Activated naive CD8-positive, alpha-beta T cell treated with anti-CD3 and anti-CD28 coated beads, Interleukin-2, amount 50 U/mL, for 24 hours (primary cell): Measurements from ENCODE around the gene SDR42E1.
"Not testable (repeated sequence)": the region's sequence is repeated elsewhere in the genome, so short reads cannot be mapped to it uniquely, and the experiment has no call there.

Experiments
- ATAC-seq: fragments of 150-1000 bp; cut with Tn5 transposase; one replicate; pipeline ENCODE4 v1.10.0; 2021
- DNase-seq: peaks from one replicate; pipeline ENCODE4 v3.0.0; 2021
- H3K27ac Mint-ChIP-seq: one replicate; pipeline ENCODE4 v1.8.0; 2021; ENCODE audit warnings: mild to moderate bottlenecking, mixed read lengths
- H3K27me3 Mint-ChIP-seq: one replicate; pipeline ENCODE4 v1.8.0; 2021; ENCODE audit warnings: mixed read lengths
- H3K36me3 Mint-ChIP-seq: one replicate; pipeline ENCODE4 v1.8.0; 2021; ENCODE audit warnings: low read depth, mixed read lengths
- H3K4me1 Mint-ChIP-seq: one replicate; pipeline ENCODE4 v1.8.0; 2021; ENCODE audit warnings: mixed read lengths
- H3K4me3 Mint-ChIP-seq: one replicate; pipeline ENCODE4 v1.8.0; 2021; ENCODE audit warnings: mild to moderate bottlenecking, moderate library complexity, mixed read lengths
- H3K9me3 Mint-ChIP-seq: one replicate; pipeline ENCODE4 v1.8.0; 2021; ENCODE audit warnings: mixed read lengths

Gene SDR42E1

DNA sequence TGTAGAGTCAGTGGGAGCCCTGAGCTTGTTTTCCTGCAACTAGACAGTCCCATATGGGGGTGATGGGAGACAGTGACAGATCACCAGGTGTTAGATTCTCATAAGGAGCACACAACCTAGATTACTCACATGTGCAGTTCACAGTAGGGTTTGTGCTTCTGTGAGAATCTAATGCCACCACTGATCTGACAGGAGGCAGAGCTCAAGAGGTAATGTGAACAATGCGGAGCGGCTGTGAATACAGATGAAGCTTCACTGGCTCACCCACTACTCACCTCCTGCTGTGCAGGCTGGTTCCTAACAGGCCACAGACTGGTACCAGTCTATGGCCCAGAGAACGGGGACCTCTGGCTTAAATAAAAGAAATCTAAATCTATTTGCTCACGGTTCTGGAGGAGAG is 13.6 kb upstream of the SDR42E1 start:
- no peak overlapping the region for H3K27ac Mint-ChIP-seq
- H3K9me3 Mint-ChIP-seq: no peaks in the 10 kb centered on the region
- DNase-seq (no peak), ATAC-seq (no peak)
- H3K36me3 Mint-ChIP-seq: no peaks in the 10 kb centered on the region
- peaks cover 19% of the 10 kb centered on the region for H3K27me3 Mint-ChIP-seq
- H3K4me3 Mint-ChIP-seq: no peak overlapping the region
- no peaks in the 10 kb centered on the region for H3K4me1 Mint-ChIP-seq

DNA sequence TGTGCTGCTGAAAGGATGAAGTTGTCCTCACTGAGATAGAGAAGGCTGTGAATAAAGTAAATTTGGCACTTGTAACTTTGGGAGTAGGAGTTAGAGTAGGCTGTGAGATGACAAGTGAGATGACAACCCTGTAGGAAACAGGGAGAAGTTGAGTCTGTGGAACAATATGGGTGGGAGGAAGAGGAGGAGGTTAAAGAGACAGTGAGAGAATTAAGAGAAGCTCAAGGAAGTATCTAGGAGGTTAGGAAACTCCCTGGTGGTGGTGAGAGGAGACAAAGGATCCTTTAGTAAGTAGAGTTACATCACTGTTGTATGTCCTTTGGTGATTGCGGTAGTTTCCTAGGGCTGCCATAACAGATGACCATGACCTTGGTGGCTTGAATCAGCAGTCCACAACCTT is 13.0 kb upstream of the SDR42E1 start:
- Mint-ChIP-seq H3K4me3 (no peak overlapping the region), H3K4me1 (no peaks in the 10 kb centered on the region), H3K9me3 (no peaks in the 10 kb centered on the region), H3K27ac (no peak overlapping the region), H3K27me3 (peaks cover 20% of the 10 kb centered on the region), H3K36me3 (no peaks in the 10 kb centered on the region)
- DNase-seq: no peak
- no peak for ATAC-seq

DNA sequence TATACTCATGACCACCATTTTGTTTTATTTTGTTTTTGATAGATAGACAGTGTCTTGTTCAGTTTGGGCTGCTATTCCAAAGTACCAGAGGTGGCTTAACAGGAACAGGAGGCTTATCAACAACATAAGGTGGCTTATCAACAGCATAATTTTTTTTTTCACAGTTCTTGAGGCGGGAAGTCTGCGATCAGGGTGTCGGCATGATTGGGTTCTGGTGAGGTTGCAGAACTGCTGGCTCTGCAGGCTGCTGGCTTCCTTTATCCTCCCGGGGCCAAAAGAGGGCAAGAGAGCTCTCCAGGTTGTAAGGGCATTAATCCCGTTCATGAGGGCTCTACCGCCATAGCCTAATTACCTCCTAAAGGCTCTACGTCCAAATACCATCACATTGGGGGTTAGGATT is 11.9 kb upstream of the SDR42E1 start:
- H3K4me3 Mint-ChIP-seq: no peak overlapping the region
- peaks cover 23% of the 10 kb centered on the region for H3K27me3 Mint-ChIP-seq
- no peak overlapping the region for H3K27ac Mint-ChIP-seq
- no peak for ATAC-seq
- no peaks in the 10 kb centered on the region for H3K36me3 Mint-ChIP-seq
- H3K9me3 Mint-ChIP-seq: no peaks in the 10 kb centered on the region
- no peaks in the 10 kb centered on the region for H3K4me1 Mint-ChIP-seq
- no peak for DNase-seq

DNA sequence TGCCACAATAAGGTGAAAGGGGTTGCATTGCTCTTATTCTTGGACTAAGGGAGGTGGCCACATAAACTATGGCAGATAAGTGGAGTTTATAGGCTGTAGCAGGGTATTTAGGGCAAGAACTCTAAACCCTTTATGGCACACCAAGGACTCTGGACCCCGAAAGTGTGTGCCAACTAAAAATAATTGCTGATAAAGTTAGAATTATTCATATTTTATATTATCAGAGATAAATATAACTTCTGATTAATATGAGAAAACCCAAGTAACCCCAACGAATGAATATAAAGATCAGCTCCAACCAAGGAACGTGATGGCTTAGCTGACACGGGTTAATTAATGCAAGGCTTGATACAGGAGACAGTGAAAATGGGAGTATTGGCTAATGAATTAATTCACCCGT is 8.8 kb upstream of the SDR42E1 start:
- Mint-ChIP-seq H3K4me1 (no peaks in the 10 kb centered on the region), H3K27me3 (peaks cover 31% of the 10 kb centered on the region), H3K36me3 (no peaks in the 10 kb centered on the region), H3K27ac (no peak overlapping the region), H3K9me3 (peaks cover 2% of the 10 kb centered on the region), H3K4me3 (no peak overlapping the region)
- no peak for ATAC-seq
- no peak for DNase-seq

DNA sequence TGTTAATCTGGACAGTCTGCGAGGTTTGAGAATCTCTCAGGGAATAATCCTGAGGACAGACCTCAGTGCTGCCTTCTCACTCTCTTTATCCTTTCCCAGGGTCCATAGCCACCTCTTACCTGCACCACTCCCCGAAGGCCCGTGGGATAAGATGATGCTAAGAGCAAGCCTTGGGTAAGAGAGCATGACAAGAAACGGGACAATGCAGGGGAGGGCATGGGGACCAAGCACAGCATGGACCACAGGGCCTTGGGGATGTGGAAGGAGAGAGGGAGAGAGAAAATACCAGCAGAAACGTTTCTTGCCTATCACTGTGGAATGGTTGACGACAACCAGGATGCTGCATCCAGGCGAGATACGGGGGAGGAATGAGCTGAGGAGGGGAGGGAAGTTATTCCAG is 8.3 kb upstream of the SDR42E1 start:
- Mint-ChIP-seq H3K4me3 (no peak overlapping the region), H3K4me1 (no peaks in the 10 kb centered on the region), H3K27me3 (peaks cover 31% of the 10 kb centered on the region), H3K27ac (no peak overlapping the region), H3K36me3 (no peaks in the 10 kb centered on the region), H3K9me3 (peaks cover 6% of the 10 kb centered on the region)
- no peak for ATAC-seq
- no peak for DNase-seq

DNA sequence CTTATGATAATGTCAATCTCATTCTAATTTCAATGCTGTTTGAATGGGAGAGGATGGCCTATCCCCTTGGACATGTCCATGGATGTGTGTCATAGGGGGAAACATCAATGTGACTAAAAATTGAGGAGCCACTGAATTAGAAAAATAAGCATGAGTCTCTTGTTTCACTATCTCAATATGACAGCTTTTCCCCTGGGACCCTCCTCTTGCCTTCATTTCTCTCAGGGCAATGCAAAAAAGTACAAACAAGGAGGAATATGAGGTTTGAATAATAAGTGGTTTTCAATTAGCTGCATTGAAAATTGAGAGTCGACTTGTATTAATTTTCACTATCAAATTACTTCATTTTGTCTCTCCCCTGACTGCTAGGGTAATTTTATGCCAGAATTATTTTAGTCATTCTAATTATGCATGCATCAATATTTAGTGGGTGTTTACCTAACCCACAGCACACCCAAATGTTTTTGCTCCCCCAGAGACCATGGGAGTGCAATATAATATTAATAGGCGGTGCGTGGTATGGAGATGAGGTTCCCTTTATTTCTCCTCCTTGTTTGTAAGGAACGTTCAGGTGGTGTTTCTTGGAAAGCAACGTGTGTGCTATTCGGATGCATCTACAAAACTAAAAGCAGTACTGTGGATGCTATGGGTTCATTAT is 6.8 kb upstream of the SDR42E1 start:
- Mint-ChIP-seq H3K27ac (no peak overlapping the region), H3K9me3 (peaks cover 6% of the 10 kb centered on the region), H3K27me3 (peaks cover 20% of the 10 kb centered on the region), H3K36me3 (no peaks in the 10 kb centered on the region), H3K4me3 (no peak overlapping the region), H3K4me1 (no peaks in the 10 kb centered on the region)
- DNase-seq: no peak
- ATAC-seq: no peak

DNA sequence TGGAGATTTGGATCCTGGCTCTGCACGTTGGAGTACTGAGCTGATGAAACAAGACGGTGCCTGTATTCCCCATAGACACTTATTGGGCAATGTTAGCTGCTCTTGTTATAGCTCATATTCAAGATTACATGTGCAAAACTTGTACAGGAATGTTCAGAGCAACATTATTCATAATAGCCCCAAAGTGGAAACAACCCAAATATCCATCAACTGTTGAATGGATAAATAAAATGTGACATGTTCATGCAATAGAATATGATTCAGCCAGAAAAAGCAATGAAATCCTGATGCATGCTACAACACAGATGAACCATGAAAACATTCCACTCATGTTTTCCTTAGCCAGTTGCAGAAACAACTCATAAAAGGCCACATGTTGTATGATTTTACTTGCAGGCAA is 5.7 kb upstream of the SDR42E1 start:
- no peak for DNase-seq
- H3K27me3 Mint-ChIP-seq: peaks cover 27% of the 10 kb centered on the region
- no peak overlapping the region for H3K4me3 Mint-ChIP-seq

DNA sequence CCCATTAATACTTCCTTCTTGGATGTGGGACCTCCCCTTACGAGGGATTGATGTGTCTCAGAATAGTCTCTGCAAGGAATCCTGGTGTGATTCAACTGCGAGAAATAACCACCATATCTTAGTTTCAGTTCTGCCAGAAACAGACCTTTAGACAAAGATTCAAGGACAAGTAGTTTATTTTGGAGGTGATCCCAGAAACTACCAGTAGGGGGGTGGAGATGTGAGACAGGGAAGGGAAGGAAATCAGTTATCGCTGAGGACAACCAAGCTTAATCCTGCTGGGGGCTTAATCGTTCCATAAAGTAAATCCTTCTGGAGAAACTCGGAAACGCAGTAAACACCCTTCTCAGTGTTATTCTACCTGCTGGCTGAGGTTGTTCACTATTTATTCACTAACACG is 5.0 kb upstream of the SDR42E1 start:
- peaks cover 14% of the 10 kb centered on the region for H3K9me3 Mint-ChIP-seq
- peaks cover 30% of the 10 kb centered on the region for H3K27me3 Mint-ChIP-seq
- H3K4me3 Mint-ChIP-seq: no peak overlapping the region
- no peak overlapping the region for H3K27ac Mint-ChIP-seq
- ATAC-seq (no peak), DNase-seq (no peak)
- H3K36me3 Mint-ChIP-seq: peaks cover 3% of the 10 kb centered on the region
- peaks cover 4% of the 10 kb centered on the region for H3K4me1 Mint-ChIP-seq

More for the DNA sequence above, 5.7 kb upstream of the SDR42E1 start:
- Mint-ChIP-seq H3K27ac (no peak overlapping the region), H3K36me3 (no peaks in the 10 kb centered on the region), H3K9me3 (peaks cover 9% of the 10 kb centered on the region), H3K4me1 (no peaks in the 10 kb centered on the region)
- ATAC-seq: no peak

DNA sequence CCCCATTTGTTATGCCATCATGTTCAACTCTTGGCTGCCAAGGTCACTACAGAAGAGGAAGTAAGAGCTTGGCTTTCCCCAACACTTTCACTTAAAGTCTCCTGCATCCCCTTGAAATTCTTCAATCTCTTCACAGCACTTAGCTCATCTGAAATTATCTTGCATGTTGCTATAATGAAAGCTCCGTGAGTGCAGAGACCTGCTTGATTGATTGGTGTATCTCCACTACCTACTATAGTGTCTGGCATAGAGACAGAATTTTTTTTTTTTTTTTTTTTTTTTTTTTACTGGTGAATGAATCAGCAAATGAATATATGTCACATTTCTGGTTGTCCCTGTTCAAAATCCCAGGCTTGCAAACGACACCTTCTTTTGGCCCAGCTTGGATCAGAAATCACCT is 1.9 kb upstream of the SDR42E1 start:
- H3K4me3 Mint-ChIP-seq: no peak overlapping the region
- ATAC-seq (no peak), DNase-seq (no peak)
- no peak overlapping the region for H3K27ac Mint-ChIP-seq
- peaks cover 36% of the 10 kb centered on the region for H3K9me3 Mint-ChIP-seq
- peaks cover 28% of the 10 kb centered on the region for H3K36me3 Mint-ChIP-seq
- peaks cover 20% of the 10 kb centered on the region for H3K4me1 Mint-ChIP-seq
- H3K27me3 Mint-ChIP-seq: peaks cover 22% of the 10 kb centered on the region

DNA sequence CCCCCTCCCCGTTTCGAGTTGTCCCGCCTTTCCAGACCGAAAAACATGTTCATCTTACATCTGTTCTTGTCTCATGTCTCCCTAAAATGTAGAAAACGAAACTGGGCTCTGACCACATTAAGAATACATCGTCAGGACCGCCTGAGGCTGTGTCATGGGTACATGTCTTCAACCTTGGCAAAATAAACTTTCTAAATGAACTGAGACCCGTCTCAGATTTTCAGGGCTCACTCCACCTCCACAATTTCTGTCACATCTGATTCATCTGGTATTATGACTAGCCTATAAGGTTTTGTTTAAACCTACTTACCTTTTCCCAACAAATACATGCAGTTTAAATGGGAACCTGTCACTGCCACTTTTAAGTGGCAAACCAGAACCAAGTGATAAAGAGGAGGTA is 621 bp downstream of the SDR42E1 start:
- Mint-ChIP-seq H3K4me3 (peak overlapping the region; percentile 79), H3K27me3 (peaks cover 16% of the 10 kb centered on the region), H3K27ac (peak overlapping the region; percentile 54), H3K4me1 (peaks cover 20% of the 10 kb centered on the region), H3K36me3 (peaks cover 28% of the 10 kb centered on the region), H3K9me3 (peaks cover 40% of the 10 kb centered on the region)
- DNase-seq: no peak
- peak; percentile 27 for ATAC-seq

DNA sequence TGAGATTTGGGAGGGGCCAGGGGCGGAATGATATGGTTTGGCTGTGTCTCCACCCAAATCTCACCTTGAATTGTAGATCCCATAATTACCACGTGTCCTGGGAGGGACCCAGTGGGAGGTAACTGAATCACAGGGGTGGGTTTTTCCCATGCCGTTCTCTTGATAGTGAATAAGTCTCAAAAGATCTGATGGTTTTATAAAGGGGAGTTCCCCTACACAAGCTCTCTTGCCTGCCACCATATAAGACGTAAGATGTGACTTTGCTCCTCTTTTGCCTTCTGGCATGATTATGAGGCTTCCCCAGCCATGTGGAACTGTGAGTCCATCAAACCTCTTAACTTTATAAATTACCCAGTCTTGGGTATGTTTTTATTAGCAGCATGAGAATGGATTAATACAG is 1.5 kb downstream of the SDR42E1 start:
- Mint-ChIP-seq H3K36me3 (peaks cover 28% of the 10 kb centered on the region), H3K27me3 (peaks cover 14% of the 10 kb centered on the region), H3K9me3 (peaks cover 35% of the 10 kb centered on the region), H3K4me1 (peaks cover 20% of the 10 kb centered on the region)
- not testable (repeated sequence) for ATAC-seq, H3K27ac Mint-ChIP-seq, H3K4me3 Mint-ChIP-seq
- DNase-seq: peak; percentile 5

DNA sequence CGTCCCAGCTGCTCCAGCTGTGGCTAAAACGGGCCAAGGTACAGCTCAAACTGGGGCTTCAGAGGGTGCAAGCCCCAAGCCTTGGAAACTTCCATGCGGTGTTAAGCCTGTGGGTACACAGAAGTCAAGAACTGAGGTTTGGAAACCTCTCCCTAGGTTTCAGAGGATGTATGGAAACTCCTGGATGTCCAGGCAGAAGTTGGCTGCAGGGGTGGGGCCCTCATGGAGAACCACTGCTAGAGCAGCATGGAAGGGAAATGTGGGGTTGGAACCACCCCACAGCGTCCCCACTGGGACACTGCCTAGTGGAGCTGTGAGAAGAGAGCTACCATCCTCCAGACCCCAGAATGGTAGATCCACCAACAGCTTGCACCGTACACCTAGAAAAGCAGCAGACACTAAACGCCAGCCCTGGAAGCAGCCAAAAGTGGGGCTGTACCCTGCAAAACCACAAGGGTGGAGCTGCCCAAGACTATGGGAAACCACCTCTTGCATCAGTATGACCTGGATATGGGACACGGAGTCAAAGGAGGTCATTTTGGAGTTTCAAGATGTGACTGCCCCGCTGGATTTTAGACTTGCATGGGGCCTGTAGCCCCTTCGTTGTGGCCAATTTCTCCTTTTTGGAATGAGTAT is 2.2 kb downstream of the SDR42E1 start:
- Mint-ChIP-seq H3K36me3 (peaks cover 28% of the 10 kb centered on the region), H3K27ac (no peak overlapping the region), H3K4me1 (peaks cover 20% of the 10 kb centered on the region), H3K4me3 (no peak overlapping the region), H3K9me3 (peaks cover 34% of the 10 kb centered on the region), H3K27me3 (peaks cover 14% of the 10 kb centered on the region)
- DNase-seq (no peak), ATAC-seq (no peak)

DNA sequence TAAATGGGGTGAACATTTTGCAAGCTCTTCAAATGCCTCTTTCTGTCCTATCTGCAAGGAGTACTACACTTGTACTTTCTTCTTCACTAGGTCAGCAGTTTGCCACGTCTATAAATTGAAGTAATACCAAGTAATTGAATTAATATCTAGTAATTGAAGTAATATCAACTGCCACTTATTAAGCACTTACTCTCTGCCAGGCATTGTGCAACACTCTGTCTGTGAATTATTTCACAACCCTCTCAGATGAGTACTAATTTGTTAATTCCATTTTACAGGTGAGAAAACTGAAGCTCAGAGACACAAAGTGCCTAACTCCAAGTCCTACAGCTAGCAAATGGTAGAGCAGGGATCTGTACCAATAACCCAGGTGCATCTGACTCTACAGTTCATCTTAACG is 4.1 kb downstream of the SDR42E1 start:
- no peak overlapping the region for H3K27ac Mint-ChIP-seq
- DNase-seq (no peak), ATAC-seq (no peak)
- H3K4me1 Mint-ChIP-seq: peaks cover 20% of the 10 kb centered on the region
- H3K9me3 Mint-ChIP-seq: peaks cover 33% of the 10 kb centered on the region
- H3K27me3 Mint-ChIP-seq: peaks cover 8% of the 10 kb centered on the region
- H3K36me3 Mint-ChIP-seq: peaks cover 28% of the 10 kb centered on the region
- H3K4me3 Mint-ChIP-seq: no peak overlapping the region

DNA sequence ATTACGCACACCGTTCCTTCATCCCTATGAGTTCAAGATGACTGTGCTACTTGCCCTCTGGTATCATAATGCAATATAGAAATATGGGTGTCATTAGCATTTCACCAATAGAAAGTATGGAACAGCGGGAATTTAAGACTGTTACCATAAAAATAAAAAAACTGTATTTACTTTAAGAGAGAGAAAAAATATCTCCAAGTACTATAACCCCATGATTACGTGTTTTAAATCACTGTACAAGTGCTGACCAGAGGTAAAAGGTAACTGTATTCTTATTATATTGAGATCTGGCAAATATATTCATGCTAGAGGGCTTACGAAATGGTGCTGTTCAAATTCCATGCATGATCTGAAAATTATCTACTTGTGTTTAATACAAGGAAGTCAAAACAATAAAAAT is 5.2 kb downstream of the SDR42E1 start:
- peaks cover 16% of the 10 kb centered on the region for H3K4me1 Mint-ChIP-seq
- H3K9me3 Mint-ChIP-seq: peaks cover 26% of the 10 kb centered on the region
- H3K27me3 Mint-ChIP-seq: no peaks in the 10 kb centered on the region
- no peak for DNase-seq
- ATAC-seq: no peak
- H3K4me3 Mint-ChIP-seq: no peak overlapping the region
- H3K27ac Mint-ChIP-seq: no peak overlapping the region
- peaks cover 25% of the 10 kb centered on the region for H3K36me3 Mint-ChIP-seq

DNA sequence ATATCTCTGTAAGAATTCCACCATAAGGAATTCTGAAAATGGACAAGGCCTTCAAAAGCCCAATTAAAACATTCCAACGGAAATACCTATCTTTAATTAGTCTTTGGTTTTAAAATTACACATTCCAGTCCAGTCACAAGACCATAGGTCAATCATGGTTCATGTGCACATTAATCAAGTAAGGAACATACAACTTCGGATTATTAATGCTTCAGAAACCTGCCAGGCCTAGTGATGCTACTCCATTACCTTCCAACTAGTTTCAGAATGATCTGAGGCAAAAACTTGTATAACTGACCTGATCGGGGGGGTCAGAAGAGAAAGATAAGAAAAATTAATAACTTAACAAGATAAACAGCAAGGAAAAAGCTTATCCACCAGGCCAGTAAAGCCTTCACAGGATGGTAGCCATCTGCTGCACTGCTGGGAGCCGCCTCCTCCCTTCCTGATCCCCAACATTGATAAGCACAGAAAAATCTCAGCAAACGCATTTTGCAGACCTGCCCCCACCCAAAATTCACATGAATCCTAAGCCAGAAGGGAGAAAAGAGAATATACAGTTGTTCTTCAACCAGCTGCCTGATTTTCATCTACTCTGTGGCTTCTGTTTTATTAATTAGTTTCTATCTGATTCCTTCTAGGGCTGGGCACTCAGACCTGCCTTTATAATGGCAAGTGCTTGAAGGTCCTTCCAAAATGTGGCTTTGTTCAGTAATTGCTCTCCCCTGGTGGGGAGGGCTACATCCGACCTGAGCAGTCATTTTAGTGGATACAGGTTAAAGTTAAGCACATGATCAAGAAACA is 6.0 kb downstream of the SDR42E1 start:
- Mint-ChIP-seq H3K27ac (no peak overlapping the region), H3K27me3 (no peaks in the 10 kb centered on the region), H3K4me1 (peaks cover 8% of the 10 kb centered on the region), H3K4me3 (no peak overlapping the region), H3K36me3 (peaks cover 19% of the 10 kb centered on the region), H3K9me3 (peaks cover 18% of the 10 kb centered on the region)
- DNase-seq (no peak), ATAC-seq (no peak)
